HepG2 (cell line): Measurements from ENCODE around the gene NDUFB8. TPM values are rescaled to one million over a fixed set of nuclear protein-coding genes. Genes with fewer than 3 reads are reported as not detected.

Source experiments
- FOXJ3 ChIP-seq: sonication (generic); formaldehyde crosslinking; IDR thresholded peaks from 2 replicates; pipeline ENCODE4 v1.4.0; 2020; ENCODE audit warnings: missing genetic modification reagents, mild to moderate bottlenecking, borderline replicate concordance
- ISX ChIP-seq: sonication (generic); formaldehyde crosslinking; conservative IDR thresholded peaks from 2 replicates; pipeline ENCODE4 v1.5.0; 2020; ENCODE audit warnings: missing genetic modification reagents
- KLF6 ChIP-seq: IDR thresholded peaks from 2 replicates; pipeline ENCODE4 v1.8.0; 2016; ENCODE audit warnings: missing biosample characterization, missing genetic modification reagents
- MAX ChIP-seq: IDR thresholded peaks from 2 replicates; pipeline ENCODE4 v1.6.1; 2012; ENCODE audit warnings: inconsistent platforms
- MIER2 ChIP-seq: IDR thresholded peaks from 2 replicates; pipeline ENCODE4 v1.6.1; 2016; ENCODE audit warnings: missing biosample characterization, missing genetic modification reagents
- NCOA2 ChIP-seq: sonication (generic); formaldehyde crosslinking; IDR thresholded peaks from 2 replicates; pipeline ENCODE4 v1.8.0; 2022; ENCODE audit warnings: inconsistent platforms
- PLSCR1 ChIP-seq: sonication (generic); formaldehyde crosslinking; IDR thresholded peaks from 2 replicates; pipeline ENCODE4 v1.5.0; 2020; ENCODE audit warnings: missing genetic modification reagents, mild to moderate bottlenecking, borderline replicate concordance
- RXRB ChIP-seq: IDR thresholded peaks from 2 replicates; pipeline ENCODE4 v1.6.1; 2016; ENCODE audit warnings: borderline replicate concordance, missing genetic modification reagents, missing compliant biosample characterization
- SPEN ChIP-seq: sonication (generic); formaldehyde crosslinking; IDR thresholded peaks from 2 replicates; pipeline ENCODE4 v1.5.1; 2020; ENCODE audit warnings: low read depth, mild to moderate bottlenecking, missing genetic modification reagents
- SRY ChIP-seq: sonication (generic); formaldehyde crosslinking; IDR thresholded peaks from 2 replicates; pipeline ENCODE4 v1.8.0; 2022; ENCODE audit warnings: mild to moderate bottlenecking, missing genetic modification reagents
- TCF7 ChIP-seq: sonication (generic); IDR thresholded peaks from 2 replicates; pipeline ENCODE4 v1.6.1; 2016; ENCODE audit warnings: antibody characterized with exemption, low read depth
- ZBTB20 ChIP-seq: sonication (generic); formaldehyde crosslinking; IDR thresholded peaks from 2 replicates; pipeline ENCODE4 v1.8.1; 2023; ENCODE audit warnings: missing genetic modification reagents, low read depth, mild to moderate bottlenecking, borderline replicate concordance
- ZNF180 ChIP-seq: sonication (generic); formaldehyde crosslinking; IDR thresholded peaks from 2 replicates; pipeline ENCODE4 v1.4.0; 2020; ENCODE audit warnings: low read depth, missing genetic modification reagents, borderline replicate concordance
- ZNF644 ChIP-seq: IDR thresholded peaks from 2 replicates; pipeline ENCODE4 v1.6.1; 2016; ENCODE audit warnings: low read depth
- ZSCAN21 ChIP-seq: sonication (generic); formaldehyde crosslinking; IDR thresholded peaks from 2 replicates; pipeline ENCODE4 v1.8.0; 2022; ENCODE audit warnings: mild to moderate bottlenecking, missing genetic modification reagents, moderate library complexity, borderline replicate concordance
- polyA plus RNA-seq, 8 experiments: library from polyadenylated mRNA; depleted of rRNA in 3 of 8; stranded (reverse) in 7 of 8; unstranded in 1 of 8; fragments of >200 nt; fragmentation: Illumina TruSeq in 4 of 8; extraction: Trizol in 4 of 8; gene quantifications; 2 replicates each; pipeline versions ENCODE4 v1.2.1 to v1.2.3, GENCODE V29; 2011 to 2016; ENCODE audit warnings: low read depth in 4 of 8, missing spikeins in 1 of 8, mixed read lengths in 1 of 8; ENCODE audit not compliant: insufficient read depth in 1 of 8
- total RNA-seq, 5 experiments: library from RNA; depleted of rRNA; stranded (reverse); fragments of >200 nt; fragmentation: Illumina TruSeq; extraction: Trizol; gene quantifications; 2 replicates each; pipeline ENCODE4 v1.2.3, GENCODE V29; 2016; ENCODE audit warnings: low read depth in 1 of 5
- TF ChIP-seq, protein P1 (sequence below): IDR thresholded peaks from 2 replicates; pipeline ENCODE4 v1.6.1; 2016; ENCODE audit warnings: mild to moderate bottlenecking
- TF ChIP-seq, protein P2 (sequence below): conservative IDR thresholded peaks from 2 replicates; pipeline ENCODE4 v1.6.1; 2018; ENCODE audit warnings: missing genetic modification reagents
- TF ChIP-seq, protein P3 (sequence below): sonication (generic); formaldehyde crosslinking; IDR thresholded peaks from 2 replicates; pipeline ENCODE4 v1.5.1; 2020; ENCODE audit warnings: mild to moderate bottlenecking, missing genetic modification reagents, borderline replicate concordance
- TF ChIP-seq, protein P4 (sequence below): sonication (generic); formaldehyde crosslinking; IDR thresholded peaks from 2 replicates; pipeline ENCODE4 v1.8.1; 2023; ENCODE audit warnings: mild to moderate bottlenecking, inconsistent platforms, moderate library complexity, missing genetic modification reagents, borderline replicate concordance

The NDUFB8 gene
- total and polyA plus RNA-seq, 2 of the 13 experiments (the other 11 are each of a cell fraction or from before 2014, with no cell fraction given): 210 to 216 TPM

GRCh38 chr10:100535715-100536353 lies 6.2 kb upstream of the NDUFB8 start, which contains the start of gene HIF1AN (continued):
- TF ChIP-seq TCF7 (no peak), ZBTB20 (CRISPR knock-in tag) (no peak), MIER2 (CRISPR knock-in tag) (peak; percentile 52; the same call in 1 of the 2 replicates), NCOA2 (CRISPR knock-in tag) (peak; percentile 56), PLSCR1 (CRISPR knock-in tag) (no peak), ISX (no peak), ZNF180 (CRISPR knock-in tag) (no peak), ZSCAN21 (CRISPR knock-in tag) (no peak), ZNF644 (CRISPR knock-in tag) (0 out of 2 replicates have a peak, but pooled peaks have one; percentile 23), SRY (CRISPR knock-in tag) (no peak), MAX (peak; percentile 60), SPEN (CRISPR knock-in tag) (peak; percentile 88), KLF6 (CRISPR knock-in tag) (peak; percentile 44; the same call in 1 of the 2 replicates), FOXJ3 (CRISPR knock-in tag) (peak; percentile 60; the same call in 1 of the 2 replicates), RXRB (CRISPR knock-in tag) (peak; percentile 27; the same call in 1 of the 2 replicates)
- TF ChIP-seq, protein P1, sequence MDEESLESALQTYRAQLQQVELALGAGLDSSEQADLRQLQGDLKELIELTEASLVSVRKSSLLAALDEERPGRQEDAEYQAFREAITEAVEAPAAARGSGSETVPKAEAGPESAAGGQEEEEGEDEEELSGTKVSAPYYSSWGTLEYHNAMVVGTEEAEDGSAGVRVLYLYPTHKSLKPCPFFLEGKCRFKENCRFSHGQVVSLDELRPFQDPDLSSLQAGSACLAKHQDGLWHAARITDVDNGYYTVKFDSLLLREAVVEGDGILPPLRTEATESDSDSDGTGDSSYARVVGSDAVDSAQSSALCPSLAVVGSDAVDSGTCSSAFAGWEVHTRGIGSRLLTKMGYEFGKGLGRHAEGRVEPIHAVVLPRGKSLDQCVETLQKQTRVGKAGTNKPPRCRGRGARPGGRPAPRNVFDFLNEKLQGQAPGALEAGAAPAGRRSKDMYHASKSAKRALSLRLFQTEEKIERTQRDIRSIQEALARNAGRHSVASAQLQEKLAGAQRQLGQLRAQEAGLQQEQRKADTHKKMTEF (CRISPR knock-in tag): peak; percentile 85
- TF ChIP-seq, protein P2, sequence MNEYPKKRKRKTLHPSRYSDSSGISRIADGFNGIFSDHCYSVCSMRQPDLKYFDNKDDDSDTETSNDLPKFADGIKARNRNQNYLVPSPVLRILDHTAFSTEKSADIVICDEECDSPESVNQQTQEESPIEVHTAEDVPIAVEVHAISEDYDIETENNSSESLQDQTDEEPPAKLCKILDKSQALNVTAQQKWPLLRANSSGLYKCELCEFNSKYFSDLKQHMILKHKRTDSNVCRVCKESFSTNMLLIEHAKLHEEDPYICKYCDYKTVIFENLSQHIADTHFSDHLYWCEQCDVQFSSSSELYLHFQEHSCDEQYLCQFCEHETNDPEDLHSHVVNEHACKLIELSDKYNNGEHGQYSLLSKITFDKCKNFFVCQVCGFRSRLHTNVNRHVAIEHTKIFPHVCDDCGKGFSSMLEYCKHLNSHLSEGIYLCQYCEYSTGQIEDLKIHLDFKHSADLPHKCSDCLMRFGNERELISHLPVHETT (CRISPR knock-in tag): peak; percentile 78
- TF ChIP-seq, protein P3, sequence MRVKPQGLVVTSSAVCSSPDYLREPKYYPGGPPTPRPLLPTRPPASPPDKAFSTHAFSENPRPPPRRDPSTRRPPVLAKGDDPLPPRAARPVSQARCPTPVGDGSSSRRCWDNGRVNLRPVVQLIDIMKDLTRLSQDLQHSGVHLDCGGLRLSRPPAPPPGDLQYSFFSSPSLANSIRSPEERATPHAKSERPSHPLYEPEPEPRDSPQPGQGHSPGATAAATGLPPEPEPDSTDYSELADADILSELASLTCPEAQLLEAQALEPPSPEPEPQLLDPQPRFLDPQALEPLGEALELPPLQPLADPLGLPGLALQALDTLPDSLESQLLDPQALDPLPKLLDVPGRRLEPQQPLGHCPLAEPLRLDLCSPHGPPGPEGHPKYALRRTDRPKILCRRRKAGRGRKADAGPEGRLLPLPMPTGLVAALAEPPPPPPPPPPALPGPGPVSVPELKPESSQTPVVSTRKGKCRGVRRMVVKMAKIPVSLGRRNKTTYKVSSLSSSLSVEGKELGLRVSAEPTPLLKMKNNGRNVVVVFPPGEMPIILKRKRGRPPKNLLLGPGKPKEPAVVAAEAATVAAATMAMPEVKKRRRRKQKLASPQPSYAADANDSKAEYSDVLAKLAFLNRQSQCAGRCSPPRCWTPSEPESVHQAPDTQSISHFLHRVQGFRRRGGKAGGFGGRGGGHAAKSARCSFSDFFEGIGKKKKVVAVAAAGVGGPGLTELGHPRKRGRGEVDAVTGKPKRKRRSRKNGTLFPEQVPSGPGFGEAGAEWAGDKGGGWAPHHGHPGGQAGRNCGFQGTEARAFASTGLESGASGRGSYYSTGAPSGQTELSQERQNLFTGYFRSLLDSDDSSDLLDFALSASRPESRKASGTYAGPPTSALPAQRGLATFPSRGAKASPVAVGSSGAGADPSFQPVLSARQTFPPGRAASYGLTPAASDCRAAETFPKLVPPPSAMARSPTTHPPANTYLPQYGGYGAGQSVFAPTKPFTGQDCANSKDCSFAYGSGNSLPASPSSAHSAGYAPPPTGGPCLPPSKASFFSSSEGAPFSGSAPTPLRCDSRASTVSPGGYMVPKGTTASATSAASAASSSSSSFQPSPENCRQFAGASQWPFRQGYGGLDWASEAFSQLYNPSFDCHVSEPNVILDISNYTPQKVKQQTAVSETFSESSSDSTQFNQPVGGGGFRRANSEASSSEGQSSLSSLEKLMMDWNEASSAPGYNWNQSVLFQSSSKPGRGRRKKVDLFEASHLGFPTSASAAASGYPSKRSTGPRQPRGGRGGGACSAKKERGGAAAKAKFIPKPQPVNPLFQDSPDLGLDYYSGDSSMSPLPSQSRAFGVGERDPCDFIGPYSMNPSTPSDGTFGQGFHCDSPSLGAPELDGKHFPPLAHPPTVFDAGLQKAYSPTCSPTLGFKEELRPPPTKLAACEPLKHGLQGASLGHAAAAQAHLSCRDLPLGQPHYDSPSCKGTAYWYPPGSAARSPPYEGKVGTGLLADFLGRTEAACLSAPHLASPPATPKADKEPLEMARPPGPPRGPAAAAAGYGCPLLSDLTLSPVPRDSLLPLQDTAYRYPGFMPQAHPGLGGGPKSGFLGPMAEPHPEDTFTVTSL (CRISPR knock-in tag): peak; percentile 43; the same call in 1 of the 2 replicates
- TF ChIP-seq, protein P4, sequence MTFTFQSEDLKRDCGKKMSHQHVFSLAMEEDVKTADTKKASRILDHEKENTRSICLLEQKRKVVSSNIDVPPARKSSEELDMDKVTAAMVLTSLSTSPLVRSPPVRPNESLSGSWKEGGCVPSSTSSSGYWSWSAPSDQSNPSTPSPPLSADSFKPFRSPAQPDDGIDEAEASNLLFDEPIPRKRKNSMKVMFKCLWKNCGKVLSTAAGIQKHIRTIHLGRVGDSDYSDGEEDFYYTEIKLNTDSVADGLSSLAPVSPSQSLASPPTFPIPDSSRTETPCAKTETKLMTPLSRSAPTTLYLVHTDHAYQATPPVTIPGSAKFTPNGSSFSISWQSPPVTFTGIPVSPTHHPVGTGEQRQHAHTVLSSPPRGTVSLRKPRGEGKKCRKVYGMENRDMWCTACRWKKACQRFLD (CRISPR knock-in tag): no peak
